Measurements from ENCODE around the gene FTSJ1. TPM values are rescaled to one million over a fixed set of nuclear protein-coding genes. Genes with fewer than 3 reads are reported as not detected.

Gene FTSJ1
- total RNA-seq, 1 experiment from 2014 or later = 61.3 TPM

GRCh38 chrX:48468693-48469691 lies 7.0 kb upstream of the FTSJ1 start:
- ChIA-PET POLR2A (ENCODE audit: low non-redundant PET) (no interaction called here), CTCF (interaction anchor here (1.2 kb wide), 1 partner anchor 386 kb away, joined by 3 read pairs; no protein-coding TSS in a partner anchor)
- DNase-seq (ENCODE audit: low spot score) = peak; percentile 53
- Histone ChIP-seq H3K36me3 (ENCODE audit: insufficient read depth, low read length, poor library complexity, severe bottlenecking) (no peaks in the 10 kb centered on the region), H3K4me1 (ENCODE audit: insufficient read depth, low read length, poor library complexity, severe bottlenecking) (peaks cover 9% of the 10 kb centered on the region), H3K27me3 (replicated peaks; ENCODE audit: insufficient read depth, low read depth, low read length, poor library complexity) (no peaks in the 10 kb centered on the region), H3K27ac (ENCODE audit: low read depth, low read length, poor library complexity, severe bottlenecking) (peak overlapping the region; percentile 76), H3K4me3 (ENCODE audit: low read depth, low read length, poor library complexity, severe bottlenecking) (peak overlapping the region; percentile 63), H3K9me3 (ENCODE audit: low read depth, low read length, poor library complexity, severe bottlenecking) (no peaks in the 10 kb centered on the region)
- intact Hi-C loops (cut with micrococcal nuclease; ENCODE audit: unreplicated experiment) = no loop called here
- no TSS peak for BruUV-seq (replicated peaks)
- peak; percentile 66 for TF ChIP-seq CTCF (conservative IDR thresholded peaks at IDR 0.05; ENCODE audit: low read depth, low read length)
- no peak for TF ChIP-seq EZH2 (IDR thresholded peaks at IDR 0.05; ENCODE audit: borderline replicate concordance, low read depth, low read length, poor library complexity, severe bottlenecking)

DNA sequence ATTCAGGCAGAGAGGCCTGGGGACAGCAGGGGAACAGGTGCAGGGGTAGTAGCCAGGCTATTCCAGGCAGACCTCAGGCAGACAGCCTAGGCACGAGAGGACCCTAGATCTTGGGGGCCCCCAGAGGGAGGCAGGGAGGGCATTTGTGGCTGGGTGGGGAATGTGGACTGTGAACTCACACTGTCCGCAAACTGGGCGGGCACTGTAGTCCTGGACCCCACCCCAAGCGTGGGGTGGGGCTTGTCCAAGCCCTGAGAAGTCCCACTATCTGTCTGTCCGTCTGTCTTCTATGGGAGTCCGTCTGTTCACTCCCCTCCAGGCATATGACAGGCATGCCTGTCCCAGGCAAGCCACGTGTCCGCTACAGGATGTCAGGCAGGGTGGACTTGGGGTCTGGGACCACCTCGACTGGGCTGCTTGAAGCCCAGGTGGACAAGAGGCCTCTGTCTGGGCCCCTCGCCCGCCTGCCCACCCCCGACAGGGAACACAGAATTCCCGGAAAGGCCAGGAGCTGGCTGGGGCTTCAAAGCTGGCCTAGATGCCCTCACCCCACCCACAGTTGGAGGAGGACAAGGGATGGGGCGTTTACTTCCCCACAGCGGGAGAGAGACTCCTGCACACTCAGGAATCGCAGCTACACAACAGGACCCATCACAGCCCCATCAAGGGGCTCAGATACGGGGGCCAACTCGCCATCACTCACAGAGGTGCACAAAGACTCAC lies 5.7 kb upstream of the FTSJ1 start, which contains the start of gene SLC38A5:
Gene SLC38A5 (minus strand): TSS at position 151 of the 723 bp plus-strand sequence. CDS start 2,336 bp downstream, outside the sequence.
- no TSS peak for BruUV-seq (replicated peaks)
- no peak for DNase-seq (ENCODE audit: low spot score)
- no peaks in the 10 kb centered on the region for H3K36me3 ChIP-seq (ENCODE audit: insufficient read depth, low read length, poor library complexity, severe bottlenecking)
- H3K4me3 ChIP-seq (ENCODE audit: low read depth, low read length, poor library complexity, severe bottlenecking) = peak within 1 kb of the TSS; percentile 63
- no peaks in the 10 kb centered on the region for H3K9me3 ChIP-seq (ENCODE audit: low read depth, low read length, poor library complexity, severe bottlenecking)
- H3K27me3 ChIP-seq (replicated peaks; ENCODE audit: insufficient read depth, low read depth, low read length, poor library complexity) = no peaks in the 10 kb centered on the region
- TF ChIP-seq EZH2 (IDR thresholded peaks at IDR 0.05; ENCODE audit: borderline replicate concordance, low read depth, low read length, poor library complexity, severe bottlenecking) = no peak
- TF ChIP-seq CTCF (conservative IDR thresholded peaks at IDR 0.05; ENCODE audit: low read depth, low read length) = no peak
- ChIA-PET CTCF (no interaction called here), POLR2A (ENCODE audit: low non-redundant PET) (no interaction called here)
- peaks cover 9% of the 10 kb centered on the region for H3K4me1 ChIP-seq (ENCODE audit: insufficient read depth, low read length, poor library complexity, severe bottlenecking)
- intact Hi-C loops (cut with micrococcal nuclease; ENCODE audit: unreplicated experiment) = no loop called here
- peak within 1 kb of the TSS; percentile 76 for H3K27ac ChIP-seq (ENCODE audit: low read depth, low read length, poor library complexity, severe bottlenecking)

DNA sequence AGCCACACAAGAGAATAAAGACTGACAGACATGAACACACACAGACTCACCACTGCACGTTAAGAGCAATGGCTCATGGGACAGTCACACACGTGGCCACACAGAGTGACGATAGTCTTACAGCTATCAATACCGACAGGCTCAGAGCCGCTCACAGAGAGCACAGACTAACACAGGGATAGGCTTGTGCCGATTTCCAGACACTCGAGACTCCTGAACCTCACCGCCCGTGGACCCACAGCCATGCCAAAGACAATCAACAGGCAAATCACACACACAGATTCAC lies 5.2 kb upstream of the FTSJ1 start:
- Histone ChIP-seq H3K27me3 (replicated peaks; ENCODE audit: insufficient read depth, low read depth, low read length, poor library complexity) (no peaks in the 10 kb centered on the region), H3K4me3 (ENCODE audit: low read depth, low read length, poor library complexity, severe bottlenecking) (no peak overlapping the region), H3K27ac (ENCODE audit: low read depth, low read length, poor library complexity, severe bottlenecking) (no peak overlapping the region), H3K9me3 (ENCODE audit: low read depth, low read length, poor library complexity, severe bottlenecking) (no peaks in the 10 kb centered on the region), H3K4me1 (ENCODE audit: insufficient read depth, low read length, poor library complexity, severe bottlenecking) (peaks cover 9% of the 10 kb centered on the region), H3K36me3 (ENCODE audit: insufficient read depth, low read length, poor library complexity, severe bottlenecking) (no peaks in the 10 kb centered on the region)
- BruUV-seq (replicated peaks) = no TSS peak
- TF ChIP-seq EZH2 (IDR thresholded peaks at IDR 0.05; ENCODE audit: borderline replicate concordance, low read depth, low read length, poor library complexity, severe bottlenecking) (no peak), CTCF (conservative IDR thresholded peaks at IDR 0.05; ENCODE audit: low read depth, low read length) (no peak)
- DNase-seq (ENCODE audit: low spot score) = no peak
- intact Hi-C loops (cut with micrococcal nuclease; ENCODE audit: unreplicated experiment) = no loop called here
- CTCF ChIA-PET = no interaction called here
- POLR2A ChIA-PET (ENCODE audit: low non-redundant PET) = no interaction called here

Data from A673 (cell line).